Parathyroid adenoma (tissue), 2 donors: Measurements from ENCODE around the gene IL6R.

Experiments used
- H2AFZ ChIP-seq: fragments of 300-600 bp; sonication (generic); one replicate; pipeline ENCODE4 v1.7.0; 2017; ENCODE audit warnings: antibody characterized with exemption, mild to moderate bottlenecking
- H3K27ac ChIP-seq: fragments of 300-600 bp; sonication (generic); one replicate; pipeline ENCODE4 v1.7.0; 2017
- H3K27me3 ChIP-seq: fragments of 300-600 bp; sonication (generic); one replicate; pipeline ENCODE4 v1.7.0; 2017; ENCODE audit warnings: low read length; ENCODE audit not compliant: control insufficient read depth, insufficient read depth
- H3K36me3 ChIP-seq: fragments of 300-600 bp; sonication (generic); one replicate; pipeline ENCODE4 v1.7.0; 2017; ENCODE audit warnings: low read length; ENCODE audit not compliant: control insufficient read depth, insufficient read depth
- H3K4me1 ChIP-seq: fragments of 300-600 bp; sonication (generic); one replicate; pipeline ENCODE4 v1.7.0; 2017; ENCODE audit warnings: control low read depth
- H3K4me2 ChIP-seq: fragments of 300-600 bp; sonication (generic); one replicate; pipeline ENCODE4 v1.7.0; 2017; ENCODE audit warnings: low read length
- H3K4me3 ChIP-seq: fragments of 300-600 bp; sonication (generic); one replicate; pipeline ENCODE4 v1.7.0; 2017; ENCODE audit warnings: low read depth, low read length
- H3K79me2 ChIP-seq: fragments of 300-600 bp; sonication (generic); one replicate; pipeline ENCODE4 v1.7.0; 2017; ENCODE audit warnings: control low read depth
- H3K9ac ChIP-seq: fragments of 300-600 bp; sonication (generic); one replicate; pipeline ENCODE4 v1.7.0; 2017; ENCODE audit warnings: mild to moderate bottlenecking
- H3K9me3 ChIP-seq: fragments of 300-600 bp; sonication (generic); one replicate; pipeline ENCODE4 v1.7.0; 2017; ENCODE audit warnings: low read length; ENCODE audit not compliant: control insufficient read depth
- TF ChIP-seq, protein P1 (sequence below): fragments of 300-600 bp; sonication (generic); IDR thresholded peaks from one replicate; pipeline ENCODE4 v1.7.0; 2017; ENCODE audit warnings: antibody characterized with exemption, mild to moderate bottlenecking
- donor health status: primary hyperparathyroidism.

The IL6R gene

DNA sequence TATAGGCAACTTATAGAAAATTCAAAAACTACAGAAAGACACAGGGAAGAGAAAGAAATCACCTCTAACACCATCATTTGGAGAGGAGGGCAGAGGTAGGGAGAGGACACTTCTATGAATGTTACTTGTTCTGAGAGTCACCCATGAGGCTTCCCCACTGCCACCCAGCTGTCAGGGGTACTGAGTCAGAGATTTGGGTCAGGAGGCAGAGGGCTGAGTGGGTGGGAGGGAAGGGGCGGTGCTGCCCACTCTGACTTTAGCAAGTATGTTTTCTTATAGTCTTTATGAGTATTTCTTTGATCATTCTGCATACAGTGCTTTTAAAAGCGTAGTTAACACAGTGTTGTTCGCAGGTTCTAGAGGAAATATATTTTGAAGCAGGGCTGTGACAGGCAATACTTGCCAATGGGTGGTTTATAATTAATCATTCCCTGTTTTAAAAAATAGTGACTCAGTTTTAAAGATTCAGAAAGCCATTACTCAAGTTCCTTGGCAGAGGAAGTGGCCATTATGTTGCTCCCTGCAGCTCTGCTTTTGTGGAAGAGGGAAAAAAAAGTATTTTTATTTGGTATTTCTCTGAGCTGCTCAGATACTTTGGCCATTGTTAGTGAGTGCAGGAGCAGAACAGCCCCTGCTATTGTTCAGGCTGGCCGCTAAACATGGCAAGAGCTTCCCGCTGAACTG lies 18.3 kb downstream of the IL6R start:
- no peak overlapping the region for H3K27ac ChIP-seq
- no peak overlapping the region for H3K4me2 ChIP-seq
- H3K79me2 ChIP-seq, result no peaks in the 10 kb centered on the region
- TF ChIP-seq, protein P1, sequence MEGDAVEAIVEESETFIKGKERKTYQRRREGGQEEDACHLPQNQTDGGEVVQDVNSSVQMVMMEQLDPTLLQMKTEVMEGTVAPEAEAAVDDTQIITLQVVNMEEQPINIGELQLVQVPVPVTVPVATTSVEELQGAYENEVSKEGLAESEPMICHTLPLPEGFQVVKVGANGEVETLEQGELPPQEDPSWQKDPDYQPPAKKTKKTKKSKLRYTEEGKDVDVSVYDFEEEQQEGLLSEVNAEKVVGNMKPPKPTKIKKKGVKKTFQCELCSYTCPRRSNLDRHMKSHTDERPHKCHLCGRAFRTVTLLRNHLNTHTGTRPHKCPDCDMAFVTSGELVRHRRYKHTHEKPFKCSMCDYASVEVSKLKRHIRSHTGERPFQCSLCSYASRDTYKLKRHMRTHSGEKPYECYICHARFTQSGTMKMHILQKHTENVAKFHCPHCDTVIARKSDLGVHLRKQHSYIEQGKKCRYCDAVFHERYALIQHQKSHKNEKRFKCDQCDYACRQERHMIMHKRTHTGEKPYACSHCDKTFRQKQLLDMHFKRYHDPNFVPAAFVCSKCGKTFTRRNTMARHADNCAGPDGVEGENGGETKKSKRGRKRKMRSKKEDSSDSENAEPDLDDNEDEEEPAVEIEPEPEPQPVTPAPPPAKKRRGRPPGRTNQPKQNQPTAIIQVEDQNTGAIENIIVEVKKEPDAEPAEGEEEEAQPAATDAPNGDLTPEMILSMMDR, result no peak
- no peak overlapping the region for H3K4me3 ChIP-seq
- H3K27me3 ChIP-seq, result no peaks in the 10 kb centered on the region
- H3K9me3 ChIP-seq, result no peaks in the 10 kb centered on the region
- H3K4me1 ChIP-seq, result peaks cover 8% of the 10 kb centered on the region
- no peak overlapping the region for H3K9ac ChIP-seq
- H2AFZ ChIP-seq, result no peak overlapping the region
- no peaks in the 10 kb centered on the region for H3K36me3 ChIP-seq

DNA sequence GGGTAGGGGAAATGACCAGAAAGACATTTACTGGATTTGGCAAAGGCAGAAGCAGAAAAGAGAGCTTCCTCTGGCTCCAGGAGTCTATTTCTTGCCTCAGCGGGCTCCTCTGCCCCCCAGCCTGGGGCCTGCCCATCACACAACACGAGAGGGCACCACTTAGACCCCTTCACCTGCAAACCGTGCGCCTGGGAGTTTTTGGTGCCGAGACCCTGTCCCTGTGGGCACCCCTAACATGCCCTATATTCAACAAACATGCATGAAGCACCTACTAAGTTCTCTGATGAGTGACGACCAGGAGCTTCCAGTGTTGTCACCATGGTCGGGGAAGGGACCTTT lies 18.8 kb downstream of the IL6R start:
- H3K9me3 ChIP-seq, result no peaks in the 10 kb centered on the region
- H3K27ac ChIP-seq, result no peak overlapping the region
- H3K4me3 ChIP-seq, result no peak overlapping the region
- H3K79me2 ChIP-seq, result no peaks in the 10 kb centered on the region
- H3K27me3 ChIP-seq, result no peaks in the 10 kb centered on the region
- H2AFZ ChIP-seq, result no peak overlapping the region
- no peaks in the 10 kb centered on the region for H3K36me3 ChIP-seq
- TF ChIP-seq, protein P1, result no peak
- peaks cover 8% of the 10 kb centered on the region for H3K4me1 ChIP-seq
- no peak overlapping the region for H3K4me2 ChIP-seq
- no peak overlapping the region for H3K9ac ChIP-seq

GRCh38 chr1:154425172-154425571 lies 20.0 kb downstream of the IL6R start:
- H3K4me3 ChIP-seq, result no peak overlapping the region
- H3K27ac ChIP-seq, result no peak overlapping the region
- no peaks in the 10 kb centered on the region for H3K9me3 ChIP-seq
- H3K9ac ChIP-seq, result no peak overlapping the region
- H3K4me2 ChIP-seq, result no peak overlapping the region
- no peaks in the 10 kb centered on the region for H3K4me1 ChIP-seq
- no peak overlapping the region for H2AFZ ChIP-seq
- no peaks in the 10 kb centered on the region for H3K36me3 ChIP-seq
- TF ChIP-seq, protein P1, result no peak
- H3K79me2 ChIP-seq, result no peaks in the 10 kb centered on the region
- no peaks in the 10 kb centered on the region for H3K27me3 ChIP-seq

DNA sequence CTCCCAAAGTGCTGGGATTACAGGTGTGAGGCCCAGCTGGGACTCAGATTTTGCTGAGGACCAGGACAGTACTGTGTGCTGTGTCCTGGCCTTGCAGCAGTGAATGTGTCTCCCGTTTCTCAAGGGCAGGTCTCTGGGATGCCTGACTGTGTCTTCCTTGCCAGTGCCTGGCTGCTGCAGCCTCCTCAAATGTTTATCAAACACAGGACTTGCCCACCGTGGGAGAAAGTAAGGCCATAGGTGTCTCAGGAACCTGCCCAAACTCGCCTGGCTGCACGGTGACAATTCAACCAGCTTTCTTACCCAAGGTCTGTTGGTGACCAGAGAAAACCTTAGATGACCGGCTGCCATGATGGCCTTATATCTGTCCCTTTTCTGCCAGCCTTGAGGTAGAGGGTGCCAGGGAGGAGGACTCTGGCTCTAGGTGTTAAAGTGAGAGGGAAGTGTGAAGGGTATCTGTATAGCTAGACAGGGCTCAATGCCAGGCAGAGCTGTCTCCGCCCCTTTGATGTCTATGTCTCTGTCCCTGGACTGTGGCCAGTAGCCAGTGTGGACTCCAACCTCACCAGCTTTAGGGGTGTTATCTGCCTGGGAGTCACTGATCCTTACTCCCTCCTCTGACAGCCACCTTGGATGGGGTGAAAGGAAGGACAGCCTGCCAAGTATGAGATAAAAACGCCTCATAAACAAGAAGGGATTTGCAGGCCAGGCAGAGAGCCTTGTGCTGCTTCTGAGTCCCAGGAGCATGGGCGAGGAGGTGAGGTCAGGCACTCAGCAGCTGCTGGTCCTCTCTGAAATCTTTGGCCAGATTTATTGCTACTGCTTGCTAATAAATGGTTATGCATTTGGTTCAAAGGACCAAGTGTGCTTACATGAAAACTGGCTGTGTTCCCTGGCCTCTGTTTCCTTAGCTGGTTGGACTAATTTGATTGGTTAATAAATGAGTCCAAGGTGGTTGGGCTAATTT lies 22.3 kb downstream of the IL6R start:
- no peak overlapping the region for H3K4me2 ChIP-seq
- H3K4me1 ChIP-seq, result no peaks in the 10 kb centered on the region
- H3K79me2 ChIP-seq, result no peaks in the 10 kb centered on the region
- H3K36me3 ChIP-seq, result no peaks in the 10 kb centered on the region
- H3K4me3 ChIP-seq, result no peak overlapping the region
- no peak overlapping the region for H3K9ac ChIP-seq
- no peaks in the 10 kb centered on the region for H3K27me3 ChIP-seq
- no peak overlapping the region for H3K27ac ChIP-seq
- H2AFZ ChIP-seq, result no peak overlapping the region
- H3K9me3 ChIP-seq, result no peaks in the 10 kb centered on the region
- TF ChIP-seq, protein P1, result no peak
